ENCODE results near the gene ANKS1A.

DNA sequence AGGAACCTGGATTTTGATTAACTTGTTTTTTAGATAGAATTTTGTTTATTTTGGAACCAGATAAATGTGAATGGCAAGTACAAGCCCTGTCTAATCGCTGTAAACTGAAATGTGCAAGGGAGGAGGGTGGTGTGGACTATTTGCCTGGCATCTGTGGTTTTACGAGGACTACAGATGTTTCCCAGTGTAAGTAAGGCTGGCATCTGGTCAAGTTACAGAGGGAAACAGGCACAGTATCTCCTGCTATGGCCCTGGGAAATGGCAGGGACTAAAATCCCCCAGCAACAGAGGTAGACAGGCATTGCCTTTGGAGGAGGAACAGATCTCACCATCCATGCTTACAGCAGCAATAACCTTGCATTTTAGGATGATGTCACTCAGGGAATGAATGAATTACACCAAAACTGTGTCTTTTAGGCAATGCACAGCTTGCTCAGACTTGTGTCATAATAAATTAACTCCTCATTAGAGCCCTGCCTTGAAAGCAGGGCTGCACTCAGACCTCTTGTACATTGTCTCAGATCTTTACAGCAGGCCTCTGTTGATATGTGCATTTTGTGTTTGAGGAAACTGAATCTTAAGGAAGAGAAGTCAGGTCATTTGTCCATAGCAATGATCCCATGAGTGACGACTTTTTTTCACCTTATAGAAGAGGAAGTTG, 155.8 kb downstream of the ANKS1A start:
- TF ChIP-seq, protein P1, sequence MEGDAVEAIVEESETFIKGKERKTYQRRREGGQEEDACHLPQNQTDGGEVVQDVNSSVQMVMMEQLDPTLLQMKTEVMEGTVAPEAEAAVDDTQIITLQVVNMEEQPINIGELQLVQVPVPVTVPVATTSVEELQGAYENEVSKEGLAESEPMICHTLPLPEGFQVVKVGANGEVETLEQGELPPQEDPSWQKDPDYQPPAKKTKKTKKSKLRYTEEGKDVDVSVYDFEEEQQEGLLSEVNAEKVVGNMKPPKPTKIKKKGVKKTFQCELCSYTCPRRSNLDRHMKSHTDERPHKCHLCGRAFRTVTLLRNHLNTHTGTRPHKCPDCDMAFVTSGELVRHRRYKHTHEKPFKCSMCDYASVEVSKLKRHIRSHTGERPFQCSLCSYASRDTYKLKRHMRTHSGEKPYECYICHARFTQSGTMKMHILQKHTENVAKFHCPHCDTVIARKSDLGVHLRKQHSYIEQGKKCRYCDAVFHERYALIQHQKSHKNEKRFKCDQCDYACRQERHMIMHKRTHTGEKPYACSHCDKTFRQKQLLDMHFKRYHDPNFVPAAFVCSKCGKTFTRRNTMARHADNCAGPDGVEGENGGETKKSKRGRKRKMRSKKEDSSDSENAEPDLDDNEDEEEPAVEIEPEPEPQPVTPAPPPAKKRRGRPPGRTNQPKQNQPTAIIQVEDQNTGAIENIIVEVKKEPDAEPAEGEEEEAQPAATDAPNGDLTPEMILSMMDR (IDR thresholded peaks at IDR 0.05): no peak
- no peak for TF ChIP-seq POLR2A (IDR thresholded peaks at IDR 0.05)

Data from ovary (tissue), 3 donors.